ENCODE data around the gene ZNF385A.

The ZNF385A gene

GRCh38 chr12:54358945-54359761 is 25.4 kb downstream of the ZNF385A start (continued):
- TF ChIP-seq ZNF792 (tag by site-specific recombination; IDR thresholded peaks at IDR 0.05) (peak; percentile 31; the same call in 1 of the 2 replicates), AEBP2 (tag by site-specific recombination; IDR thresholded peaks at IDR 0.05; ENCODE audit: borderline replicate concordance) (no peak), ZNF571 (tag by site-specific recombination; IDR thresholded peaks at IDR 0.05) (no peak), ZNF175 (tag by site-specific recombination; IDR thresholded peaks at IDR 0.05) (no peak), REPIN1 (tag by site-specific recombination; IDR thresholded peaks at IDR 0.05; ENCODE audit: low read depth) (0 out of 2 replicates have a peak, but pooled peaks have one; percentile 11), ZNF174 (tag by site-specific recombination; IDR thresholded peaks at IDR 0.05) (no peak), ZNF223 (tag by site-specific recombination; IDR thresholded peaks at IDR 0.05) (peak; percentile 32; the same call in 1 of the 2 replicates), ZNF530 (tag by site-specific recombination; IDR thresholded peaks at IDR 0.05; ENCODE audit: low read depth) (no peak), ZNF155 (tag by site-specific recombination; IDR thresholded peaks at IDR 0.05) (no peak), ZNF585B (tag by site-specific recombination; IDR thresholded peaks at IDR 0.05) (no peak), ZFP69B (tag by site-specific recombination; IDR thresholded peaks at IDR 0.05) (peak; percentile 93), ZNF37A (tag by site-specific recombination; IDR thresholded peaks at IDR 0.05) (no peak), KLF1 (tag by site-specific recombination; IDR thresholded peaks at IDR 0.05) (peak; percentile 80), ZNF660 (tag by site-specific recombination; IDR thresholded peaks at IDR 0.05) (peak; percentile 88), ZNF561 (tag by site-specific recombination; IDR thresholded peaks at IDR 0.05; ENCODE audit: borderline replicate concordance) (peak; percentile 98), GLI4 (tag by site-specific recombination; IDR thresholded peaks at IDR 0.05) (peak; percentile 92), ZNF830 (tag by site-specific recombination; IDR thresholded peaks at IDR 0.05; ENCODE audit: low read depth) (no peak), GLIS1 (tag by site-specific recombination; IDR thresholded peaks at IDR 0.05) (peak; percentile 93), ZNF777 (tag by site-specific recombination; IDR thresholded peaks at IDR 0.05; ENCODE audit: borderline replicate concordance) (no peak), ZBTB49 (tag by site-specific recombination; IDR thresholded peaks at IDR 0.05; ENCODE audit: low read depth) (no peak), ZSCAN5A (tag by site-specific recombination; IDR thresholded peaks at IDR 0.05) (no peak), ZNF433 (tag by site-specific recombination; IDR thresholded peaks at IDR 0.05; ENCODE audit: low read depth) (no peak), ZNF626 (tag by site-specific recombination; IDR thresholded peaks at IDR 0.05) (no peak), ZNF221 (tag by site-specific recombination; IDR thresholded peaks at IDR 0.05; ENCODE audit: borderline replicate concordance) (0 out of 2 replicates have a peak, but pooled peaks have one; percentile 8), ZFP37 (tag by site-specific recombination; IDR thresholded peaks at IDR 0.05) (peak; percentile 18)
- TF ChIP-seq, protein P1, sequence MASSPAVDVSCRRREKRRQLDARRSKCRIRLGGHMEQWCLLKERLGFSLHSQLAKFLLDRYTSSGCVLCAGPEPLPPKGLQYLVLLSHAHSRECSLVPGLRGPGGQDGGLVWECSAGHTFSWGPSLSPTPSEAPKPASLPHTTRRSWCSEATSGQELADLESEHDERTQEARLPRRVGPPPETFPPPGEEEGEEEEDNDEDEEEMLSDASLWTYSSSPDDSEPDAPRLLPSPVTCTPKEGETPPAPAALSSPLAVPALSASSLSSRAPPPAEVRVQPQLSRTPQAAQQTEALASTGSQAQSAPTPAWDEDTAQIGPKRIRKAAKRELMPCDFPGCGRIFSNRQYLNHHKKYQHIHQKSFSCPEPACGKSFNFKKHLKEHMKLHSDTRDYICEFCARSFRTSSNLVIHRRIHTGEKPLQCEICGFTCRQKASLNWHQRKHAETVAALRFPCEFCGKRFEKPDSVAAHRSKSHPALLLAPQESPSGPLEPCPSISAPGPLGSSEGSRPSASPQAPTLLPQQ (tag by site-specific recombination; IDR thresholded peaks at IDR 0.05): peak; percentile 93
- TF ChIP-seq, protein P2, sequence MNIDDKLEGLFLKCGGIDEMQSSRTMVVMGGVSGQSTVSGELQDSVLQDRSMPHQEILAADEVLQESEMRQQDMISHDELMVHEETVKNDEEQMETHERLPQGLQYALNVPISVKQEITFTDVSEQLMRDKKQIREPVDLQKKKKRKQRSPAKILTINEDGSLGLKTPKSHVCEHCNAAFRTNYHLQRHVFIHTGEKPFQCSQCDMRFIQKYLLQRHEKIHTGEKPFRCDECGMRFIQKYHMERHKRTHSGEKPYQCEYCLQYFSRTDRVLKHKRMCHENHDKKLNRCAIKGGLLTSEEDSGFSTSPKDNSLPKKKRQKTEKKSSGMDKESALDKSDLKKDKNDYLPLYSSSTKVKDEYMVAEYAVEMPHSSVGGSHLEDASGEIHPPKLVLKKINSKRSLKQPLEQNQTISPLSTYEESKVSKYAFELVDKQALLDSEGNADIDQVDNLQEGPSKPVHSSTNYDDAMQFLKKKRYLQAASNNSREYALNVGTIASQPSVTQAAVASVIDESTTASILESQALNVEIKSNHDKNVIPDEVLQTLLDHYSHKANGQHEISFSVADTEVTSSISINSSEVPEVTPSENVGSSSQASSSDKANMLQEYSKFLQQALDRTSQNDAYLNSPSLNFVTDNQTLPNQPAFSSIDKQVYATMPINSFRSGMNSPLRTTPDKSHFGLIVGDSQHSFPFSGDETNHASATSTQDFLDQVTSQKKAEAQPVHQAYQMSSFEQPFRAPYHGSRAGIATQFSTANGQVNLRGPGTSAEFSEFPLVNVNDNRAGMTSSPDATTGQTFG (tag by site-specific recombination; IDR thresholded peaks at IDR 0.05; ENCODE audit: borderline replicate concordance): peak; percentile 55; the same call in 1 of the 2 replicates
- TF ChIP-seq, protein P3, sequence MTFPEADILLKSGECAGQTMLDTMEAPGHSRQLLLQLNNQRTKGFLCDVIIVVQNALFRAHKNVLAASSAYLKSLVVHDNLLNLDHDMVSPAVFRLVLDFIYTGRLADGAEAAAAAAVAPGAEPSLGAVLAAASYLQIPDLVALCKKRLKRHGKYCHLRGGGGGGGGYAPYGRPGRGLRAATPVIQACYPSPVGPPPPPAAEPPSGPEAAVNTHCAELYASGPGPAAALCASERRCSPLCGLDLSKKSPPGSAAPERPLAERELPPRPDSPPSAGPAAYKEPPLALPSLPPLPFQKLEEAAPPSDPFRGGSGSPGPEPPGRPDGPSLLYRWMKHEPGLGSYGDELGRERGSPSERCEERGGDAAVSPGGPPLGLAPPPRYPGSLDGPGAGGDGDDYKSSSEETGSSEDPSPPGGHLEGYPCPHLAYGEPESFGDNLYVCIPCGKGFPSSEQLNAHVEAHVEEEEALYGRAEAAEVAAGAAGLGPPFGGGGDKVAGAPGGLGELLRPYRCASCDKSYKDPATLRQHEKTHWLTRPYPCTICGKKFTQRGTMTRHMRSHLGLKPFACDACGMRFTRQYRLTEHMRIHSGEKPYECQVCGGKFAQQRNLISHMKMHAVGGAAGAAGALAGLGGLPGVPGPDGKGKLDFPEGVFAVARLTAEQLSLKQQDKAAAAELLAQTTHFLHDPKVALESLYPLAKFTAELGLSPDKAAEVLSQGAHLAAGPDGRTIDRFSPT (tag by site-specific recombination; IDR thresholded peaks at IDR 0.05): peak; percentile 67
